Mucosa of stomach (tissue), 1 donor: Measurements from ENCODE around the gene ARR3.
"Not testable (repeated sequence)": the region's sequence is repeated elsewhere in the genome, so short reads cannot be mapped to it uniquely, and the experiment has no call there.

ENCODE experiments used
- H3K27me3 ChIP-seq: one replicate; pipeline ENCODE4 v1.7.0; 2013; ENCODE audit warnings: mild to moderate bottlenecking, low read length; ENCODE audit not compliant: control insufficient read depth, insufficient read depth
- H3K36me3 ChIP-seq: one replicate; pipeline ENCODE4 v1.7.0; 2013; ENCODE audit warnings: low read length; ENCODE audit not compliant: control insufficient read depth, insufficient read depth
- H3K4me1 ChIP-seq: one replicate; pipeline ENCODE4 v1.7.0; 2013; ENCODE audit warnings: mild to moderate bottlenecking, low read length; ENCODE audit not compliant: control insufficient read depth, insufficient read depth
- H3K4me3 ChIP-seq: one replicate; pipeline ENCODE4 v1.7.0; 2013; ENCODE audit warnings: low read length
- H3K9ac ChIP-seq: one replicate; pipeline ENCODE4 v1.7.0; 2013; ENCODE audit warnings: mild to moderate bottlenecking, low read length, moderate library complexity
- H3K9me3 ChIP-seq: one replicate; pipeline ENCODE4 v1.7.0; 2013; ENCODE audit warnings: mild to moderate bottlenecking, low read length, moderate library complexity; ENCODE audit not compliant: control insufficient read depth
- donor health status: Pancreatic carcinoma.

The ARR3 gene

GRCh38 chrX:70268034-70268433 is at the start of gene ARR3:
ARR3 (plus strand) TSS chrX:70268334; CDS start chrX:70269386, 1,052 bp downstream.
- Histone ChIP-seq H3K4me3 (no peak within 1 kb of the TSS), H3K4me1 (no peaks in the 10 kb centered on the region), H3K27me3 (no peaks in the 10 kb centered on the region), H3K36me3 (no peaks in the 10 kb centered on the region), H3K9me3 (no peaks in the 10 kb centered on the region), H3K9ac (no peak within 1 kb of the TSS)

DNA sequence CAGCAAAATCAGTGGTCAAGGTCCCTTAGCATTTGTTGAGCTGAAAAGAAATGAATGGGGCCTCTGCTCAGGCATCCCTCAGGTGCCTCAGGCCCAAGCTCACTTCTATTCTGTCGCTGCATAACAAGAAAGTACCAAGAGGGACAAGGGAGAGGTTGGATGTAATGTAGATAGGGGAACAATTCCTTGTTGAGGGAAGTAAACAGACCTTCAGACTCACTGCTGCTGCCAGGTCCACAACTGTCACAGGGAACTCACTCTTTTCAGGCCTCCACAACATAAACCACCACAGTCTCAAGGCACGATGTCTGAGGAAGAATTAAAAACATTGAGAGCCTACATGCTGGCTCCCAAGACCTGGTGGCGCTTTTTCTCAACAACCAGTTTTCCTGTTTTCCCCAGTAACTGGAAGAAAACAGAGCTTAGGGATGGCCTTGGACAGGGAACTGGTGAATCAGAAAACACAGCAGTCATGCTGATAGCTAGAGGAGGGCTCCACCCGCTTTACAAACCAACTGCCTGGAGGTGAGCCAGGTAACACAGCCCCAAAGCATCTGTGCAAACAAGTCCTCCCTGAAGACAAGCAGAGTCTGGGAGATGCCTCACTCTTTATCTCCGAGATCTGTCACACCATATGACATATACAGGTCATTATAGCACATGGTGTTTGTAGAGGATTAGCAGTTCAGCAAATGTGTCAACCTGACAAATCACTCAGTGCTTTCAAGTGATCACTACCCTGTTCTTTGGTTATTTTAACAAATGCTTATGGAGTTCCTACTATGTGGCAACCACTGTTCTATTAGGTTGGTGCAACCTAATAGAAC is 48.0 kb upstream of the ARR3 start:
- peaks cover 3% of the 10 kb centered on the region for H3K4me1 ChIP-seq
- H3K27me3 ChIP-seq = no peaks in the 10 kb centered on the region
- H3K9ac ChIP-seq = no peak overlapping the region
- no peak overlapping the region for H3K4me3 ChIP-seq
- no peaks in the 10 kb centered on the region for H3K9me3 ChIP-seq
- no peaks in the 10 kb centered on the region for H3K36me3 ChIP-seq

- Histone ChIP-seq H3K9me3 (no peaks in the 10 kb centered on the region), H3K36me3 (no peaks in the 10 kb centered on the region), H3K4me1 (no peaks in the 10 kb centered on the region), H3K27me3 (no peaks in the 10 kb centered on the region), H3K9ac (no peak overlapping the region), H3K4me3 (no peak overlapping the region)
These were observed 42.1 kb upstream of the ARR3 start for GRCh38 chrX:70226048-70226447.

DNA sequence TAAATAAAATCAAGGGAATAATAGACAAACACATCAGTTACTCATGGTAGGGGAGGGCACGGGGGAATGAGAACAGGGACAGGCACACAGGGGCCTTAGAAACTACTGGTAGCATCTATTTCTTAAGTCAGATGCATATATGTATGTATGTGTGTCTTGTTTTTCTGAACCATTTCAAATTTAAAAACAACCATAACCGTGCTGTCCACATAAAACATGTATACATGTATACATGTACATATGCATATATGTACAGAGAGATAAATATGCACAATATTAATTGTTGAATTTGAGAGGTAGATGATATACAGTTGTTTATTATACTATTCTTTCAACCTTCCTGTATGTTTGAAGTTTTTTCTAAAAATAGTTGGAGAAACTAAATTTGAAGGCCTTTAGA is 41.4 kb upstream of the ARR3 start:
- Histone ChIP-seq H3K4me1 (no peaks in the 10 kb centered on the region), H3K27me3 (no peaks in the 10 kb centered on the region), H3K9ac (no peak overlapping the region), H3K4me3 (no peak overlapping the region), H3K36me3 (no peaks in the 10 kb centered on the region), H3K9me3 (no peaks in the 10 kb centered on the region)

DNA sequence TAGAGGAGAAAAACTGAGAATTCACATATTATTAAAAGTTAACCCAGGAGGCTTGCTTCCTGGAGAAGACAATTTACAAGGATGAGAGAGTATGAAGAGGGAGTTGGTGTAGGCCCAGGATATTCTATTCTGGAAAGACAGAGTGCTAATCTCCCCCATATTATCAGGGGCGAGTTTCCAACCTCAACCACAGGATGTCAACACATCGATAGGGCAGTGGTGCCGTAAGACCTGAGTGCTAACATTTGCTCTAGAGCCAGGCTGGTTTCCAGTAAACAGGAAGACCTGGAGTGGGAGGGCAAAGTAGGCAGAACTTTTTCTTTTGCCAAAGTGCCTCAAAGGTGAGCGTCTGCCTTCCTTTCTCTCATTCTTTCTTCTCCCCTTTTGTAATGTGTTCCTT is 36.5 kb upstream of the ARR3 start:
- no peaks in the 10 kb centered on the region for H3K27me3 ChIP-seq
- H3K4me1 ChIP-seq = no peaks in the 10 kb centered on the region
- no peaks in the 10 kb centered on the region for H3K36me3 ChIP-seq
- no peak overlapping the region for H3K4me3 ChIP-seq
- no peak overlapping the region for H3K9ac ChIP-seq
- H3K9me3 ChIP-seq = no peaks in the 10 kb centered on the region

- Histone ChIP-seq H3K4me1 (no peaks in the 10 kb centered on the region), H3K9ac (no peak within 1 kb of the TSS), H3K4me3 (no peak within 1 kb of the TSS), H3K27me3 (no peaks in the 10 kb centered on the region), H3K9me3 (no peaks in the 10 kb centered on the region), H3K36me3 (no peaks in the 10 kb centered on the region)
These were observed 33.8 kb upstream of the ARR3 start, which contains the start of gene AWAT1 for GRCh38 chrX:70234355-70234754. AWAT1 (plus strand) TSS chrX:70234655; CDS start chrX:70234696, 41 bp downstream.

DNA sequence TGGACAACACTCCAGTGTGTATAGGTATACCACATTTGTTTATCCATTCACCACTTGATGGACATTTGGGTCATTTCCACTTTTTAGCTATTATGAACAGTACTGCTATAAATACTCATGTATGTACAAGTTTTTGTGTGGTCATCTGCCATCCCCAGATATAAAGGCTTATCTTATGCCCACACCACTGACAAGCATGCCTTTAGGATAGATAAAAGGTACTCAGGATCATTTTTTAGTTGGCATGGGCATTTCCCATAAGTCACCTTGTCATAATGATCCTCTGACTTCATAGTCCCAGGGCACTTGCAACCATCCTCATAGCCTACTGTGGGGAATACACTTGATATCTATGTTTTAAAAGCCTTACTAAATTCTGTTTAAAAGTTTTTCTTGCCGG is 27.4 kb upstream of the ARR3 start:
- Histone ChIP-seq H3K27me3 (no peaks in the 10 kb centered on the region), H3K4me1 (no peaks in the 10 kb centered on the region), H3K4me3 (no peak overlapping the region), H3K9ac (no peak overlapping the region), H3K9me3 (no peaks in the 10 kb centered on the region), H3K36me3 (no peaks in the 10 kb centered on the region)

GRCh38 chrX:70241501-70241900 is 26.6 kb upstream of the ARR3 start:
- H3K4me3 ChIP-seq = no peak overlapping the region
- H3K9ac ChIP-seq = no peak overlapping the region
- no peaks in the 10 kb centered on the region for H3K4me1 ChIP-seq
- H3K9me3 ChIP-seq = no peaks in the 10 kb centered on the region
- no peaks in the 10 kb centered on the region for H3K27me3 ChIP-seq
- no peaks in the 10 kb centered on the region for H3K36me3 ChIP-seq

GRCh38 chrX:70243601-70244000 is 24.5 kb upstream of the ARR3 start:
- not testable (repeated sequence) for H3K36me3 ChIP-seq, H3K4me1 ChIP-seq, H3K27me3 ChIP-seq, H3K9ac ChIP-seq, H3K9me3 ChIP-seq, H3K4me3 ChIP-seq

- Histone ChIP-seq H3K4me1 (no peaks in the 10 kb centered on the region), H3K9me3 (no peaks in the 10 kb centered on the region), H3K9ac (no peak overlapping the region), H3K36me3 (no peaks in the 10 kb centered on the region), H3K27me3 (no peaks in the 10 kb centered on the region), H3K4me3 (no peak overlapping the region)
These were observed 23.3 kb upstream of the ARR3 start for GRCh38 chrX:70244881-70245280.

DNA sequence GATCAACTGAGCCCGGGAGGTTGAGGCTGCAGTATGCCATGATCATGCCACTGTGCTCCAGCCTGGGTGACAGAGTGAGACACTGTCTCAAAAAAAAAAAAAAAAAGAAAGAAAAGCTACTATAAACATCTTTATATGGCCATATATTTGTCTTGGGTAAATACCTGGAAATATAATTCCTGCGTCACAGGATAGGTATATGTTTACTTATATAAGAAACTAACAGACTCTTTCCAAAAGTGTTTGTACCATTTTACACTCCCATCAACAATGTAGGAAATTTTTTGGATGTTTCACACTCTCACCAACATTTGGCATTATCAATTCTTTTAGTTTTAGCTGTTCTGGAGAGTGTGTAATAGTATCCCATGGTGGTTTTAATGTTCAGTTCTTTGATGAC is 20.9 kb upstream of the ARR3 start:
- no peaks in the 10 kb centered on the region for H3K36me3 ChIP-seq
- no peak overlapping the region for H3K4me3 ChIP-seq
- H3K9ac ChIP-seq = no peak overlapping the region
- no peaks in the 10 kb centered on the region for H3K4me1 ChIP-seq
- no peaks in the 10 kb centered on the region for H3K27me3 ChIP-seq
- no peaks in the 10 kb centered on the region for H3K9me3 ChIP-seq

DNA sequence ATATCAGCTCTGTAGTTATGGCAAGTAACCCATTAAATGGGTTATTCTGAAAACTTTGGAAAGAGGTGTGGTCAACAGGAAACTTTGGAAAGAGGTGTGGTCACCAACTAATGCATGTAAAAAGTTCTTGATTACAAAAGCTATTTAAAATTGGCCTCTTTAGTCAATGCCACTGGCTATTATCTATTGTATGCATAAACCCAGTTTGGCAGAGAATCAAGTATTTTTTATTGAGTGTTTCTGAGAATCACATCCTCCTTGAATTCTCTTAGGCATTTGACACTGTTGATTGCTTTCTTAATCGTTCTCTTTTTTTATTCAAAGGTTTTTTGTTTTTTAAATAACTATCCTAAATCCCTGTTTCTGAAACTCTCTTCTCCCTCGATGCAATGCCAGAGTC is 15.6 kb upstream of the ARR3 start:
- no peaks in the 10 kb centered on the region for H3K36me3 ChIP-seq
- no peaks in the 10 kb centered on the region for H3K9me3 ChIP-seq
- H3K27me3 ChIP-seq = no peaks in the 10 kb centered on the region

More for the DNA sequence above, 15.6 kb upstream of the ARR3 start:
- H3K4me3 ChIP-seq = no peak overlapping the region
- H3K9ac ChIP-seq = no peak overlapping the region
- no peaks in the 10 kb centered on the region for H3K4me1 ChIP-seq
